ENCODE results near the gene HRAS.

- TF ChIP-seq, protein P1, sequence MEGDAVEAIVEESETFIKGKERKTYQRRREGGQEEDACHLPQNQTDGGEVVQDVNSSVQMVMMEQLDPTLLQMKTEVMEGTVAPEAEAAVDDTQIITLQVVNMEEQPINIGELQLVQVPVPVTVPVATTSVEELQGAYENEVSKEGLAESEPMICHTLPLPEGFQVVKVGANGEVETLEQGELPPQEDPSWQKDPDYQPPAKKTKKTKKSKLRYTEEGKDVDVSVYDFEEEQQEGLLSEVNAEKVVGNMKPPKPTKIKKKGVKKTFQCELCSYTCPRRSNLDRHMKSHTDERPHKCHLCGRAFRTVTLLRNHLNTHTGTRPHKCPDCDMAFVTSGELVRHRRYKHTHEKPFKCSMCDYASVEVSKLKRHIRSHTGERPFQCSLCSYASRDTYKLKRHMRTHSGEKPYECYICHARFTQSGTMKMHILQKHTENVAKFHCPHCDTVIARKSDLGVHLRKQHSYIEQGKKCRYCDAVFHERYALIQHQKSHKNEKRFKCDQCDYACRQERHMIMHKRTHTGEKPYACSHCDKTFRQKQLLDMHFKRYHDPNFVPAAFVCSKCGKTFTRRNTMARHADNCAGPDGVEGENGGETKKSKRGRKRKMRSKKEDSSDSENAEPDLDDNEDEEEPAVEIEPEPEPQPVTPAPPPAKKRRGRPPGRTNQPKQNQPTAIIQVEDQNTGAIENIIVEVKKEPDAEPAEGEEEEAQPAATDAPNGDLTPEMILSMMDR (conservative IDR thresholded peaks at IDR 0.05; ENCODE audit: low read depth, low read length) = no peak
- TF ChIP-seq EZH2 (IDR thresholded peaks at IDR 0.05; ENCODE audit: borderline replicate concordance, low read depth, low read length, poor library complexity, severe bottlenecking) = no peak
These were observed 31.7 kb upstream of the HRAS start for GRCh38 chr11:567011-567628.

Measured in A673 (cell line).